Dermis microvascular lymphatic vessel endothelial cell (primary cell): Measurements from ENCODE around the gene HPSE. TPM values are rescaled to one million over a fixed set of nuclear protein-coding genes. Genes with fewer than 3 reads are reported as not detected.
"Not testable (repeated sequence)": the region's sequence is repeated elsewhere in the genome, so short reads cannot be mapped to it uniquely, and the experiment has no call there.

Source experiments
- DNase-seq, 2 donors: peaks; one replicate each; pipeline versions ENCODE4 v3.0.0 to v3.0.0-alpha.2; 2010; ENCODE audit warnings: low read depth in 2 of 2
- total RNA-seq: library from RNA; depleted of rRNA; stranded (reverse); fragments of >200 nt; gene quantifications from 2 replicates; pipeline ENCODE4 v1.2.1, GENCODE V29; 2014

HPSE gene
- total RNA-seq, 1 donor from 2014 or later, result 9.2 TPM

DNA sequence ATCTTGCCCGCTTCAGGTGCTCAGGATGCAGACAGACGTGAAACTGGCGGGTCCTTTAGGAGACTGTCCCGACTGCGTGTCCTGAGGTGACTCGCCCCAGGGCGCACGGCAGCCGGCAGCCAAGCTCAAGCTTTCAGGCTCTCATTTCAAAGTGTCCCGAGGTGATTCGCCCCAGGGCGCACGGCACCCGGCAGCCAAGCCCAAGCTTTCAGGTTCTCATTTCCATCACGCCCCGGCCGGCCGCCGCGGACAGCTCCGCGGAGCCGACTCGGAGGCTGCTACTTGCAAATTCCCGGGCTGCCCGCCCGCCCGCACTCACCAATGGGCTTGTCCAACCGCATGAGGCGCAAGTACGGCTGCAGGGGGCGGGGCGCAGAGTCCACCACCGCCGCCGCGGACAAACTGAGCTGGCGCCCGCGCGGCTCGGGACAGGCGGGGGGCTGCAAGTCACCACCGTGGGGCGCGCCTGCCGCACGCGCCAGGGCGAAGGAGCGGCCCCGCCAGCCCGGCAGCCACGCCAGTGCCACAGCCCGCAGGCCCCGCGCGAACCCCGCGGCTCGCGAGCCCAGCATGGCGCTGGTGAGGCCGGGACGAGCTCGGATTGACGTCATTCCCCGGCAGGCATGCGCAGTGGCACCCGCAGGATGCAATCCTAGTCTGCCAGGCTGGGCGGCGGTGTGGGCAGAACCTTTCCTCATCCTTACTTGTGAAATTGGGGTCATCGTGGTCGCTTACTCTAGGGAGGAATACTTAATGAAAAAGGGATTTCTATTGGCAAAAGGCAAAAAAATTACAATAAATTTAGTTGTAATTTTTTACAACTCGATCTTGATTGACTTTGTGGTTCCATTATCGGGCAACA lies 50.2 kb downstream of the HPSE start, which contains the start of gene COQ2:
COQ2 (minus strand) TSS at position 606 of the 862 bp plus-strand sequence; CDS start at position 572, 34 bp downstream.
- peak; percentile 91 to 94 for DNase-seq

DNA sequence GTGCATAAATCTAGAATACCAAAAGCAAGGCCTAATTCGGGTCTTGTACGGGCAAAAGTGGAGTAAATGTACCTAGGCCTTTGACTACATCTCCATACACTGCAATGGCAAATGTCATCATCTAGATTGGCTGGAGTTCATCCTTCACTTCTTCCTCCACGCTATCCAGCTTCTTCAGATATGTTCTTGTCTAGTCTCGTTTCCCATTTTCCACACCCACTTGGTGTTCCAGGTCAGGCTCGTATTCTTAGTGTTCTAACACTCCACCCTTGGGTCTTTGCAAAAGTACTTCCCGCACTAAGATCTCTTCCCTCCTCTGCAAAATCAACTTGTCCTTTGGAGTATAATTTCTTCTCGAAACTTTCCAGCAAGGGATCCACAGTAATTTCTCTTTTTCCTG lies 51.5 kb downstream of the HPSE start:
- no peak for DNase-seq

DNA sequence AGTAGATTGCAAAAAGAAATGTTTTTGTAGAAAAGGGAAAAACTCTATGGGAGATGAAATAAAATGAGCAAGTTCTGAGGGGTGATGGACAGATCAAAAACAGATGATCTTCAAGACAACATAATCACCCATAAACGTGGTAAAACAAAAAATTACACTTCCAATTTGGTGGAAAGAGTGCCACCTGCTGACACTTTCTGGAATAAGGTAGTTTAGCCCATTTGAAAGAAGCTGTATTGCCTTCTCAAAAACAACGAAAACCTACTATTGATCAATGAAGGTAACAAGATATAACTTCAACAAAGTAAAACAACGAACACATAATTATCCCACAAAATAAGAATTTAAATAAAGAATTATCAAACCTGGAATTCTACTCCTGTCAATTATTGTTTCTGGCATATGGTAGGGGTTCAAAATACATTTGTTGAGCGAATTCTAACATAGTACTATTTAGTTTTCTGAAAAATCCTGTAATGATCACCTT lies 52.6 kb downstream of the HPSE start:
- peak; percentile 54 to 63 for DNase-seq

DNA sequence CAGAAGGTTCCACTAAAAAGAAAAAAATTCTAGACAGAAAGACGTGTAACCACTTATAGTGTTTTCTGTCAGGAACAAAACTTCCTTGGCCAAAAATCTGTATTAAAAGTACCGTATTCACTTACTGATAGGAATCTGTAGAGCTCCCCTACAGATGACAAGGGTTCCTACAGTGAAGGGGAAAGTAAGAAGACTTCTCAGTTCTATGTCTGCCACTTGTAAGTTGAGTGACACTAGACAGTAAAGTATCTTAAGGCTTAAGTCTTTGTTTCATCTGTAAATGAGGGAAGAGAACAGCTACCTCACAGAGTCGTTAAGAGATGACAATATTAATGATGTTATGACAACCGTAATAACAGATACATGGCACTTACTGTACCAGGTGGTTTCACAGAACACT lies 53.3 kb downstream of the HPSE start:
- DNase-seq, result peak in 1 of 2 donors; percentile 9

DNA sequence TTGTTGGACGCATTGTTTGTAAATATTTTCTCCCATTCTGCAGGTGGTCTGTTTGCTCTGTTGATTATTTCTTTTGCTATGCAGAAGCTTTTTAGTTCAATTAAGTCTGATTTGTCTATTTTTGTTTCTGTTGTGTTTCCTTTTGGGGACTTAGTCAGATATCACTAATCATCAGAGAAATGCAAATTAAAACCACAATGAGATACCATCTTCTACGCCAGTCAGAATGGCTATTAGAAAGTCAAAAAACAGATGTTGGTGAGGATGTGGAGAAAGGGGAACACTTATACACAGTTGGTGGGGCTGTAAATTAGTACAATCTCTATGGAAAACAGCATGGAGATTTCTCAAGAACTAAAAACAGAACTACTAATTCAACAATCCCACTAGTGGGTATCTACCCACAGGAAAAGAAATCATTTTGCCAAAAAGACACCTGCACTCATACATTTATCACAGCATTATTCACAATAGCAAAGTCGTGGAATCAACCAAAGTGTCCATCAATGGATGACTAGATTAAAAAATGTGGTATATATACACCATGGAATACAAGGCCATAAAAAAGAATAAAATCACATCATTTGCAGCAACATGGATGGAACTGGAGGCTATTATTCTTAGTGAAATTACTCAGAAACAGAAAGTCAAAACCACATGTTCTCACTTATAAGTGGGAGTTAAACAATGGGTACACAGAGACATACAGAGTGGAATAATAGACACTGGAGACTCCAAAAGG lies 58.2 kb downstream of the HPSE start:
- no peak for DNase-seq

DNA sequence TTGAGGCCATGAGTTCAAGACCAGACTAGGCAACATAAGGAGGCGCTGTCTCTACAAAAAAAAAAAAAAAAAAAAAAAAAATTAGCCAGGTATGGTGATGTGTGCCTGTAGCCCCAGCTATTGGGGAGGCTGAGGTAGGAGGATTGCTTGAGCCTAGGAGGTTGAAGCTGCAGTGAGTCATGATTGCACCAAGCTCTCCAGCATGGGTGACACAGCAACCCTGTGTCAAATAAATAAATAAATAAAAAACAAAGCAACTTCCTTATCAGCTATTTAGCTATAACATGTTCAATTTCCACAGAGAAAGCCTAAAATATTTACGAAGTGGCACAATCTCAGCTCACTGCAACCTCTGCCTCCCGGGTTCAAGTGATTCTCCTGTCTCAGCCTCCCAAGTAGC lies 60.7 kb downstream of the HPSE start:
- DNase-seq, result not testable (repeated sequence)

DNA sequence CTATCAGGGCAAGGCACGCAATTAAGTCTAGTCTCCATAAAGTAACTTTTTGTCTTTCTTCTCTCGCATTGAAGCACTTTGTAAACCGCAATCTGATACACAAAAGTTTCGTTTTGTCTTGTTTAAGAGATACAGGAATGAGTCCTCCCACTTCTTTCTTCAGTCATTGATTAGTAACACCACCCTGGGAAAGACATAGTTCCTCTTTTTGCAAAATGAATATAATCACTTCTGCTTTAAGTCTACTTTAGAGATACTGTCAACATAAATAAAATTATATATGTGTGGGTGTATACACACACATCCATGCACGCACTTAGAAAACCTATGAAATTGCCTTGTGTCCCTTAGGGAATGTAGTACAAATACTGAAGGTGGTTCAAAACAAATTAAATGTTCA lies 61.7 kb downstream of the HPSE start:
- no peak for DNase-seq

DNA sequence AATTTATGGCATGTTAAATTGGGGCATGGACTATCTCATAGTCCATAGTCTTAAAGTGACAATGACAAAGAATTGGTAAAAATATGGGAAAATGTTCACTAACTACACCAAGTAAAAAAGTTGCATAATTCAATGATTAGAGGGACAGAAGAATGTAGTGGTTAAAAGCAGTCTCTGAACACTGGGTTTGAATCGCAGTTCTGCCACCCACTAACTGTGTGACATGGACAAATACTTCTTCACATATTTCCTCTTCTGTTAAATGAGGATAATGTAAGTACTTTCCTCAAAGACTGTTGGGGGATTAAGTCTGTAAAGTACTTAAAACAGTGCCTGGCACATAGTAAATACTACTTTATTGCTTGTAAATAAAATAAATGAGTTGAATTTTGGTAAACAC lies 65.4 kb downstream of the HPSE start:
- DNase-seq, result no peak

DNA sequence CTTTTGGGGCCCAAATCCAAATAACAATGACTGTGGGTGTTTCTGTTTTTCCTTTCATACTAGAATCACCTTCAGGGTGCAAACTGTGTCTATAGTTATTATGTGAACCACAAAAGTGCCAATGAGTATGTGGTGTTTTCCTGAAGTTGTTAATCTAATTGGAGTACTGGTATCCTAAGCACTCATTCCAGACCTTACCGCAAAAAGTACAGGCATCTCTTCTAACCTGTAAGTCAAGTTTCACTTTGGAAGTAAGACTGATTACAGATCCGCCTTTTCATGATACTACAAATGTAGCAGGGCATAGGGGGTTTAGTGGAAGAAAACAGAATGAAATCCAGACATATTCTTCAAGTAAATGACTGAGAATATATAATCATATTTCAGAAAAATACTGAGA lies 66.2 kb downstream of the HPSE start:
- no peak for DNase-seq

DNA sequence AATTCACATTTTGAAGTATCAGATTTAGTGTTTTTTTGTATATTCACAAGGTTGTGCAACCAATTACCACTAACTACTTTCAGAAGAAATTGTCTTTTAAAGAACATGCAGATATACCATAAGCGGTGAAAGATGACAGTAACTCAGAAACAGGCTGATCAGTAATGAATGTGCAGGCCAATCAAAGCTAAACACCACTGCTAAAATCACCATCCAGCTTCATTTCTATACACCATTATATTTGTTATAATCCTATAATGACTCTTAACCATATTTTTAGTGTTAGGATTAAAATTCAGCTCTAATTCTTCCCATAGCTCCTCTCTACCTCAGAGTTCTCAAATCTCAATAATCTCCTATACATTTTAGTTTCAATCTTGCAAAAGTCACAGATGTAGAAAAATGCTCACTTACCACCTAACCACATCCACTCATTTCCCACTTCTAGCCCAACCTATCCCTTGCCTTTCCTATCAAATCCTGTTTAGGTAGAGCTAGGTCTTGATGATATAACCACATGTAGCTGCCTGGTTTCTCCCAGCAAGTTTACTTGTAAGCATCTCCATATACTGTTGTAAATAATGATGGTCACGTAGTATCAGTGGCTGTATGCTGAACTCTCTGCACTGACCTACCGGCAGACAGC lies 66.7 kb downstream of the HPSE start:
- DNase-seq, result no peak

DNA sequence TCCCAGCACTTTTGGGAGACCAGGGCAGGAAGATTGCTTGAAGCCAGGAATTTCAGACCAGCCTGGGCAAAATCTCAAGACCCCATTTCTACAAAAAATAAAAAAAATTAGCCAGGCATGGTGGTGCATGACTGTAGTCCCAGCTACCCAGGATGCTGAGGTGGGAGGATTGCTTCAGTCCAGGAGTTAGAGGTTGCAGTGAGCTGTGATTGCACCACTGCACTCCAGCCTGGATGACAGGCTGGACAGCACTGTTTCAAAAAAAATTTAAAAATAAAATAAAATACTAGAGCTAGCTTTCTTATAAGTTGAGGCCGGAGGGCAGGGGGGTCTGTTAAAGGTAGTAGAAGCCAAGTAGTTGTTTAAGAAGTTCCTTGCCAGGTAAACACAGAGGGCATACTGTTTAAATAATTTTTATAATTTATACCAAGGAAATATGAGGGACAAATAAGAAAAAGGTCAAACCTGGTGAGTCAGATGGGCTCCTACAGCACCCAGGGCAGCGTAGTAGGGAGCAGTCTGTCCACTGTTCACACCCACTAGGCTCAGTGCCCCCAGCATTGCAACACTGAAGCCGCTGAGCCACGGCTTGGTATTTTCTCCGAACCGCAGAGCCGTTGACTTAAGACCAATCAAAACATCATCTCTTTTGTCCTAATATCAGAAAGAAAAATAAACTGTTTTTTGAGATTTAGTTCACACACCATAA lies 67.4 kb downstream of the HPSE start:
- no peak for DNase-seq

DNA sequence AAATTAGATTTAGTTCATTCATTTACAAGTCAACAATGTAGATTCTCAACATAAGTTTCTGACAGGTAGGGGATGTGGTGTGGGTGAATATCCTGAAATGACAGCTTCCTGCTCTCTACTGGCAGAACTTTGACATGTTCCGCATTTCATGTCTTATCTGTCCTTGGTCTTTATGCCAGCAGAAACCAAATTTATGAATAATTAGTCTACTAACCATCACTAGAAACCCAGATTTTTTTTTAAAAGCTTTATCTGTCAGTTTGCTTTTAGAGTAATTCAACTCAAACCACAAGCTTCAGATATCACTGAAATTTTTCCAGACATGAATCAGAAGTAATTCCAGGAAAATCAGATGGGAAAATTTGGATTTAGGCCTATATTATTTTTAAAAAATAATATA lies 68.0 kb downstream of the HPSE start:
- no peak for DNase-seq

DNA sequence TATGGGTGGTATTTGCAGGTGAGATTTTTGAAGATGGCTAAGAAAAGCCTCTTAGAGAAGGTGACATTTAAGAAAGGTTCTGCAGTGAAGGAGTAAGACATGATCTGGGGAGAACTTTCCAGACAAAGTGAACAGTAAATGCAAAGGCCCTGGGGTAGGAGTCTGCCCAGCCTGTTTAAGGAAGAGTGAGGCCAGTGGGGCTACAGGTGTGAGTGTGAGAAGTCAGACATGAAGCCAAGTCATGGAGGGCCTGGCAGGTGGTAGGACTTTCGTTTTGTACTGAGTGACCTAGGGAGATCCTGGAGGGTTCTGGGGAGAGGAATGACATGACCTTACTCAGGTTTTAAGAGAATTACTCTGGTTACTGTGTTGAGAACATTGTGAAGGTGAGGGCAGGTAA lies 71.5 kb downstream of the HPSE start:
- DNase-seq, result no peak

DNA sequence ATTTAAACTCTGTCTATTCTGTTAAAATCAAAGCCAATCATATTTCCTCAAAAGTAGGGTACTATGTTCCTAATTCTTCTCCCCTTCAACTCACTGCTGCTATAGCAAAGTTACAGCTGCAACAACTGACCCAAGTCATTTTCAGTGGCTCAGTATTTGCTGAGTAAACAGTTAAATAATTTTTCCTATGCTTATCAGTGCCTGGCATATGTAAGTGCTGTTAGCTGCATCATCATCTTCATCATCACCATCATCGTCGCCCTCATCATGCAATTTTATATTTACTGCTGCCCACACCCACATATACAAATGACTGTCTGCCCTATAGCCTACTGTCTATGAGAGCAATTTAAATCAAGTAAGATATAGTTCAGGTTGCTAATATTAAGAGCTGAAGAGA lies 72.0 kb downstream of the HPSE start:
- DNase-seq, result no peak

DNA sequence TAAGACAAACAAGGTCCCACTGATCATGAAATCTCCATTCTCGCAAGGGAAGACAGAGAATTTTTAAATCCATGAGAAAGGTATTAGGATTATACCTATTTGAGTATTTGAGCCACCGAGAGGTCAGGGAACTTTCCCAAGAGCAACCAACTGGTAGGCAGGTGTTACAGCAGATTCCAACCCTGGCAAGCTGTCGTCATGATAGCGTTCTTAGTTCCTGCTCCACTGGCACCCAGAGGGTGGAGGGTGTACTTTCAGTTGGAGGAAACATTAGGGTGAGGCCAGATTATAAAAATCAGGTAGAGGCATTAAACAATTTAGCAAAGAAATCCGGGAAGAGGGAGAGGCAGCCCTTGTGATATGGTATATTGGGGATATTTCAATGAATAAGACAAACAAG lies 73.3 kb downstream of the HPSE start:
- DNase-seq, result no peak

DNA sequence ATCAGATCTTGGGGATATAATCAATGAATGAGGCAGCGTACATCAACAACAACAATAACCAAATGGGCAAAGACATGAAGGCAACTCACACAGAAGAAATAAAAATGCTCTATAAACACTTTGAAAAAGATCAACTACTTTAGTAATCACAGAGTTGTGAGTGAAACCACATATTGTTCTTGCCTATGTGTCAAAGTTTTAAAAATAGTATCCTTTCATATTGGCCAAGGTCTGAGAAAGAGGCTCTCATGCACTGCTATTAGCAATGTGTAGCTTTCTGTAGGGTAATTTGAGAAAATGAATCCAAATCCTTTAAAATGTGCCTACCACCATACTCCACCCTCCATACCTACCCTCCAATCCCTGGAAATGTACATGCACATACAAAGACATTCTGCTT lies 75.1 kb downstream of the HPSE start:
- no peak for DNase-seq

DNA sequence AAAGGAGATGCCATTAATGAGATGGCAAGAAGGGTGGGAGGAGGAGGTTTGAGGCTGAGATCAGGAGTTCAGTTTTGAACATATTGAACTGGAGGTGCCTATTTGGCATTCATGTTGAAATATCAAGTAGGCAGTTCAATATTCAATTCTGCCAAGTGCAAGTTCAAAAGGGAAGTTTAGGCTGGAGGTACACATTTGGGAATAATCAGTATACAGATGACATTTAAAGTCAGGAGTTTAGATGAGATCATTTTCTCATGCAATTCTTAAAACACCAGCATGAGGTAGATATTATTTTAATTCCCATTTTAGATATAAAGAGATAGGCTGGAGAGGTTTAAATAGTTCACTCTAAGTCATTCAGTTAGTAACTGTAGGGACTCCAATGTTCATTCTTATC lies 76.2 kb downstream of the HPSE start:
- no peak for DNase-seq

DNA sequence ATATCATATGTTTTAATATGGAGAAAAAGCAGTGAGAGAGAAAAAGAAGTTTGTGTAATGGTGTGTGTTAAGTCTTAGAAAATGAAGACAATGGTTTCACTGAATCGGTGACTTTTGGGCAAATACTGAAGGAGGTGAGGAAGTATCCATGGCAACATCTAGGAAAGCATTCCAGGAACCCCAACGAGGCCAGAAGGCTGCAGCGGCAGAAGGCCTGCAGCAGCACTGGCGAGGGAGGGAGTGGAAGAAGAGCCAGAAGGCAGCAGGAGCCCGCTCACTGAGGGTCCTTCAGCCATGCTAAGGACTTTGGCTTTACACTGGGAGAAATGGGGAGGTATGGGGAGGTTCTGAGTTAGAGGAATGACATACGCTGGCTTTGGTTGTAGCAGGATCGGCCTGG lies 76.8 kb downstream of the HPSE start:
- DNase-seq, result no peak

DNA sequence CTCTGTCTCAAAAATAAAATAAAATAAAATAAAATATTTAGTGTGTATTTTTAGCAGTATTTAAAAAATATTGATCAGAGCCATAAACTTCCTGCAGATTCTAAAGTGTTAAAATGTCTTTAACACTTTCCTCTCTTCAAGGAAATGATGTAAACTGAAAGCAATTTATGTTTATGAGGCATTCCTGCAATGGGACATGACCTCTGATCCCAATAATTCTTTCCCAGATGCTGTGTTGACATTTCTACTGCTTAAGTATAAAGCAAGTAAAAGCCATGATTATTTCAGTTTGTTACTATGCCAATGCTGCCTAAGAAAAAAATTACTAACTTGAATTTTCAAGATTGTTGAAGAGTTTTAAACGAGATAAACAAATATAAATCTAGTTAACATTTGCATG lies 79.1 kb downstream of the HPSE start:
- peak; percentile 25 to 85 for DNase-seq

DNA sequence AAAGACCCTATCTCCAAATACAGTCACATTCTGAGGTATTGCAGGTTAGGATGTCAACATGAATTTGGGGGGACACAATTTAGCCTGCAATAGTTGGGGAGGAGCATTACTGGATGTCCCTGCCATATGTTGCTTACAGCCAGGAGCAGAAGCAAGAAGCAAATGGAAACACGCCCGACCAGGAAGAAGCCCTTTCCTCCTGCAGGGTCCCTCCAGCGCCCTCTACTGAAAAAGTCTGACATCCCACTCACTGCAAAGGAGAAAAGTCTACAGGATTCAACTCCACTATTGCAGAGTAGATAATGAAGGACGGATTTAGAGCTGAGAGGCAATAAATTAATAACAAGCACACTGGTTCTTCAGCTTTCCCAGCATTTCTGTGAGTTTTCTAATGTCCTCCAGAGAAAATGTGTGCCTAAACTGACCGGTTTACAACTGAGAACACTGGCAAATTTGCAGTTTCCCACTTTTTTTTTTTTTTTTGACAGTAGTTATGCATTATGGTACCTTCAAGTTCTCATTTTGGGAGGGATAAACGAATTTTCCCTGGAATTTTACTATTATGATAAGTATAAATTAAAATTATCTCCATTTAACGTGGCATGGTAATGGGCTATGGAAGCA lies 81.8 kb downstream of the HPSE start:
- DNase-seq, result peak; percentile 51 to 78

DNA sequence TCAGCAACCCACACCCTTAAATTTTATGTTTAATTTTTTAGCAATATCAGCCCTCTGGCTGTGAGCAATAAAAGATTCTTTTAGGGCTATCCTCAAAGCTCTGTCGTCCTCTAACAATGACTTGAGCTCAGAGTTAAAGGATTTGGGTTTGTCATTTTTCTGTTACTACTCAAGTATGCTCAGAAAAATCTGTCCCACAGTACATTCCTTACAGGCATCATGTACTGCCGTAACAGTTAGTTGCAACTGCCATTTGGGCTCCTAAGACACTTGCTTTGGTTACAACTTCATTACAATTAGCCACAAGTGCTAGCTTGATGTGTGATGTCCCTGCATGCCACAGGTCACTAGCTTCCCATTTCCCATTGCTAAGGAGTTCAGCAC lies 83.2 kb downstream of the HPSE start:
- no peak for DNase-seq
